Measurements from ENCODE around the gene ENAH. TPM values are rescaled to one million over a fixed set of nuclear protein-coding genes. Genes with fewer than 3 reads are reported as not detected.

Gene ENAH
- polyA plus RNA-seq, 3 donors: 0.12 TPM; not detected in 2

- intact Hi-C loops (cut with micrococcal nuclease): no loop called here
- Histone ChIP-seq H3K27ac (ENCODE audit: low read depth in 1 of 2, low read length in 2 of 2) (no peak overlapping the region), H3K9me3 (replicated peaks in 1 of 2; ENCODE audit: control insufficient read depth in 1 of 2, insufficient read depth in 1 of 2, low read length in 2 of 2) (no peaks in the 10 kb centered on the region), H2AFZ (ENCODE audit: insufficient read depth, low read depth, low read length, poor library complexity, severe bottlenecking) (no peak overlapping the region), H3K4me2 (replicated peaks; ENCODE audit: extremely low read depth, low read length, poor library complexity, severe bottlenecking) (peak overlapping the region; percentile 89), H4K20me1 (ENCODE audit: insufficient read depth, low read length) (no peaks in the 10 kb centered on the region), H3K27me3 (ENCODE audit: control insufficient read depth in 2 of 2, insufficient read depth in 2 of 2, low read length in 2 of 2) (peaks cover 32 to 62% of the 10 kb centered on the region in 2 donors), H3K4me3 (replicated peaks in 1 of 3; ENCODE audit: low read depth in 2 of 3, low read length in 3 of 3) (no peak overlapping the region), H3K4me1 (ENCODE audit: control insufficient read depth in 1 of 2, insufficient read depth in 2 of 2, low read length in 2 of 2) (peaks cover 18 to 23% of the 10 kb centered on the region in 2 donors), H3K9ac (ENCODE audit: insufficient read depth, low read length, poor library complexity, severe bottlenecking) (no peak overlapping the region), H3K36me3 (replicated peaks in 1 of 2; ENCODE audit: control insufficient read depth in 1 of 2, insufficient read depth in 2 of 2, low read length in 2 of 2) (no peaks in the 10 kb centered on the region), H3K79me2 (ENCODE audit: insufficient read depth, low read length) (no peaks in the 10 kb centered on the region)
- peaks cover 3 to 11% of the 10 kb centered on the region in 2 donors for H3K36me3 Mint-ChIP-seq
- H3K4me3 Mint-ChIP-seq: peak overlapping the region in 1 of 2 donors; percentile 100
- TF ChIP-seq, protein P1, sequence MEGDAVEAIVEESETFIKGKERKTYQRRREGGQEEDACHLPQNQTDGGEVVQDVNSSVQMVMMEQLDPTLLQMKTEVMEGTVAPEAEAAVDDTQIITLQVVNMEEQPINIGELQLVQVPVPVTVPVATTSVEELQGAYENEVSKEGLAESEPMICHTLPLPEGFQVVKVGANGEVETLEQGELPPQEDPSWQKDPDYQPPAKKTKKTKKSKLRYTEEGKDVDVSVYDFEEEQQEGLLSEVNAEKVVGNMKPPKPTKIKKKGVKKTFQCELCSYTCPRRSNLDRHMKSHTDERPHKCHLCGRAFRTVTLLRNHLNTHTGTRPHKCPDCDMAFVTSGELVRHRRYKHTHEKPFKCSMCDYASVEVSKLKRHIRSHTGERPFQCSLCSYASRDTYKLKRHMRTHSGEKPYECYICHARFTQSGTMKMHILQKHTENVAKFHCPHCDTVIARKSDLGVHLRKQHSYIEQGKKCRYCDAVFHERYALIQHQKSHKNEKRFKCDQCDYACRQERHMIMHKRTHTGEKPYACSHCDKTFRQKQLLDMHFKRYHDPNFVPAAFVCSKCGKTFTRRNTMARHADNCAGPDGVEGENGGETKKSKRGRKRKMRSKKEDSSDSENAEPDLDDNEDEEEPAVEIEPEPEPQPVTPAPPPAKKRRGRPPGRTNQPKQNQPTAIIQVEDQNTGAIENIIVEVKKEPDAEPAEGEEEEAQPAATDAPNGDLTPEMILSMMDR (IDR thresholded peaks at IDR 0.05): no peak
- H3K27me3 Mint-ChIP-seq (ENCODE audit: low read depth in 3 of 3): peaks cover 37 to 68% (median 49%) of the 10 kb centered on the region in 3 donors
- H3K4me1 Mint-ChIP-seq: peaks cover 18% of the 10 kb centered on the region
- DNase-seq: no peak
- no CpG with 5 or more reads among the region's 8 CpGs for WGBS (ENCODE audit: insufficient coverage)
- H3K9me3 Mint-ChIP-seq: peaks cover 0 to 10% (median 2%) of the 10 kb centered on the region in 7 donors
- no peak overlapping the region for H3K27ac Mint-ChIP-seq
Observed at GRCh38 chr1:225651376-225651871, 1.5 kb downstream of the ENAH start.

DNA sequence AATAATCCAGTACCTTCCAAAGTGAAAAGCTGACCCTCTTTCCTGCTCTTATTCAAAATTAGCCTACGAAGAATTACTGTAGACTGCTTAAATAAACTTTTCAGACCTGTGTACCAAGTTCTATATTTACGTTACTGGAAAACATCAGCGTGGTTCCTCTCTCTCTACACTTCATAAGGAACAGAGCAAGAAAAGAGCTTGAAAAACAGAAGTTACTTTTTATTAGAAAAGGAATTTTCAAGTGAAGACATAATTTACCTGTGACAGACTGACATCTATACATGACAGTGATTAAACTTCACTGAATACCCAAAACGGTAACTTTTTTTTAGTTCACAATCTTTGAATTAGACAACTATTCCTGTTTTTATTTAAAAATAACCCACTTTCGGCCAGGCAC is 2.7 kb downstream of the ENAH start:
- no peak overlapping the region for H3K27ac Mint-ChIP-seq
- H3K4me1 ChIP-seq (ENCODE audit: control insufficient read depth in 1 of 2, insufficient read depth in 2 of 2, low read length in 2 of 2): peaks cover 18 to 23% of the 10 kb centered on the region in 2 donors
- no peak for DNase-seq
- H3K36me3 Mint-ChIP-seq: peaks cover 3 to 11% of the 10 kb centered on the region in 2 donors
- H3K9me3 ChIP-seq (replicated peaks in 1 of 2; ENCODE audit: control insufficient read depth in 1 of 2, insufficient read depth in 1 of 2, low read length in 2 of 2): no peaks in the 10 kb centered on the region
- H3K4me3 Mint-ChIP-seq: peak overlapping the region in 1 of 2 donors; percentile 28
- H3K27ac ChIP-seq (ENCODE audit: low read depth in 1 of 2, low read length in 2 of 2): no peak overlapping the region
- no peaks in the 10 kb centered on the region for H3K36me3 ChIP-seq (replicated peaks in 1 of 2; ENCODE audit: control insufficient read depth in 1 of 2, insufficient read depth in 2 of 2, low read length in 2 of 2)
- peaks cover 39 to 69% (median 49%) of the 10 kb centered on the region in 3 donors for H3K27me3 Mint-ChIP-seq (ENCODE audit: low read depth in 3 of 3)
- TF ChIP-seq, protein P1 (IDR thresholded peaks at IDR 0.05): no peak
- no peaks in the 10 kb centered on the region for H4K20me1 ChIP-seq (ENCODE audit: insufficient read depth, low read length)
- H3K27me3 ChIP-seq (ENCODE audit: control insufficient read depth in 2 of 2, insufficient read depth in 2 of 2, low read length in 2 of 2): peaks cover 32 to 62% of the 10 kb centered on the region in 2 donors
- peaks cover 18% of the 10 kb centered on the region for H3K4me1 Mint-ChIP-seq
- H3K4me2 ChIP-seq (replicated peaks; ENCODE audit: extremely low read depth, low read length, poor library complexity, severe bottlenecking): no peak overlapping the region
- no peak overlapping the region for H3K9ac ChIP-seq (ENCODE audit: insufficient read depth, low read length, poor library complexity, severe bottlenecking)
- no peaks in the 10 kb centered on the region for H3K79me2 ChIP-seq (ENCODE audit: insufficient read depth, low read length)
- intact Hi-C loops (cut with micrococcal nuclease): no loop called here
- 94% methylated on average over 3 of the region's 5 CpGs for WGBS (ENCODE audit: insufficient coverage)
- no peak overlapping the region for H3K4me3 ChIP-seq (replicated peaks in 1 of 3; ENCODE audit: low read depth in 2 of 3, low read length in 3 of 3)
- H3K9me3 Mint-ChIP-seq: peaks cover 0 to 9% (median 2%) of the 10 kb centered on the region in 7 donors
- no peak overlapping the region for H2AFZ ChIP-seq (ENCODE audit: insufficient read depth, low read depth, low read length, poor library complexity, severe bottlenecking)
